ENCODE results near the gene PGC. TPM values are rescaled to one million over a fixed set of nuclear protein-coding genes. Genes with fewer than 3 reads are reported as not detected.
A peak's percentile ranks its signal among the peaks of the same experiment; 100 is the strongest.

PGC gene
- total and polyA plus RNA-seq, 9 of the 15 experiments (the other 6 are each of a cell fraction or from before 2014, with no cell fraction given): 0.17 to 0.40 TPM; not detected in 7

DNA sequence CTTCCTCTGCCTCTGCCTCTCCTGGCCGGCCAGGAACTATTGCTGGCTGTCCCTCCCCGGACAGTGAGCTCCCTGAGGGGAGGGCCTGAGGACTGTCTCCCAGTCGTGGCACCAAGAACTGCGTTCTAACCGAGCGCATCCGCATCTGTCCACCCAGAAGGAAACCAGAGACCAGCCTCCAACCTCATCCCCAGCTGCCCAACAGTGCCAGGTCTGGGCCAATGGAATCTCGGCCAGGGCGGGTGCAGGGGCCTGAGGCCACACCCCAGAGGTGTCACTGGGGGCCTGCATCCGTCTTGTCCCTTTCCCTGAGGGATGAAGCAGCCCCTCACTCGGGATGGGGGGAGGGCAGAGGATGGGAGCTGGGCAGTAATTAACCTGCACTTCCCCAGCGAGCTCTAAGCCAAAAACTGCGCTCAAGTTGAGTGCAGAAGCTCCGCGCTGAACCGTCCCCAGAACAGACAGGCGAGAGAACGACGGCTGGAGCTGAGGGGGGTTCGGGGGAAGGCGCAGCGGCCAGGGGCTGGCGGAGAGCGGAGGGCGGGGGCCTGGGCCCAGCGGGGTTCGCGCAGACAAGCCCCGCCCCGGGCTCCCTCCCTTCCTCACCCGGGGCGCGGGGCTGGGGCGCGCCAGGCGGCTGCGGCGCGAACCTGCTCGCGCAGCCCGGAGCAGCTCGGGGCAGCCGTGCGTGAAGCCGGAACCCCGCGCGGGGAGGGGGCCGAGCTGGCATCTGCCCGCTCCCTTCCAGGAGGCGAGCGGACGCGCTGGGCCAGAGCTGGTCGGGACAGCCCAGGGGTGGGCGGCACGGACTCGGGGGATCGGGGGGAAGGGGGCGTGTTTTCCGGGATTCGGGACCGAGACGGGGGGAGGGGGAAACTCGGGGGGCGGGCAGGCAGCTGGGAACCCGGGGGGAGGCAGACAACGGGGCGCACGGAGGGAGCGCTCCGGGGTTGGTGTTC, 13.2 kb downstream of the PGC start (continued):
- TF ChIP-seq ZBTB7A (IDR thresholded peaks at IDR 0.05; ENCODE audit: borderline replicate concordance, control insufficient read depth, low read depth, low read length) (peak; percentile 74; the same call in 1 of the 2 replicates), SETDB1 (IDR thresholded peaks at IDR 0.05; ENCODE audit: low read length) (no peak), NONO (IDR thresholded peaks at IDR 0.05; ENCODE audit: low read depth in 2 of 2, low read length in 1 of 2) (peak in 1 of 2 experiments; percentile 31; a peak in 1 of 4 replicates), SAP30 (IDR thresholded peaks at IDR 0.05; ENCODE audit: borderline replicate concordance, insufficient read depth, low read depth, low read length, poor library complexity, severe bottlenecking) (no peak), RBBP5 (IDR thresholded peaks at IDR 0.05; ENCODE audit: borderline replicate concordance, insufficient read depth, low read length, poor library complexity, severe bottlenecking) (peak; percentile 31), HMGN3 (IDR thresholded peaks at IDR 0.05; ENCODE audit: borderline replicate concordance, extremely low read depth, insufficient read length, low read depth, low read length) (peak; percentile 35), ZNF197 (CRISPR knock-in tag; IDR thresholded peaks at IDR 0.05; ENCODE audit: low read depth) (no peak), DDX20 (tag; IDR thresholded peaks at IDR 0.05; ENCODE audit: low read depth) (no peak), NRF1 (conservative IDR thresholded peaks at IDR 0.05 in 1 of 2, IDR thresholded peaks at IDR 0.05 in 1 of 2) (peak in 1 of 2 experiments; percentile 81; a peak in 2 of 4 replicates)
- TF ChIP-seq, protein P1, sequence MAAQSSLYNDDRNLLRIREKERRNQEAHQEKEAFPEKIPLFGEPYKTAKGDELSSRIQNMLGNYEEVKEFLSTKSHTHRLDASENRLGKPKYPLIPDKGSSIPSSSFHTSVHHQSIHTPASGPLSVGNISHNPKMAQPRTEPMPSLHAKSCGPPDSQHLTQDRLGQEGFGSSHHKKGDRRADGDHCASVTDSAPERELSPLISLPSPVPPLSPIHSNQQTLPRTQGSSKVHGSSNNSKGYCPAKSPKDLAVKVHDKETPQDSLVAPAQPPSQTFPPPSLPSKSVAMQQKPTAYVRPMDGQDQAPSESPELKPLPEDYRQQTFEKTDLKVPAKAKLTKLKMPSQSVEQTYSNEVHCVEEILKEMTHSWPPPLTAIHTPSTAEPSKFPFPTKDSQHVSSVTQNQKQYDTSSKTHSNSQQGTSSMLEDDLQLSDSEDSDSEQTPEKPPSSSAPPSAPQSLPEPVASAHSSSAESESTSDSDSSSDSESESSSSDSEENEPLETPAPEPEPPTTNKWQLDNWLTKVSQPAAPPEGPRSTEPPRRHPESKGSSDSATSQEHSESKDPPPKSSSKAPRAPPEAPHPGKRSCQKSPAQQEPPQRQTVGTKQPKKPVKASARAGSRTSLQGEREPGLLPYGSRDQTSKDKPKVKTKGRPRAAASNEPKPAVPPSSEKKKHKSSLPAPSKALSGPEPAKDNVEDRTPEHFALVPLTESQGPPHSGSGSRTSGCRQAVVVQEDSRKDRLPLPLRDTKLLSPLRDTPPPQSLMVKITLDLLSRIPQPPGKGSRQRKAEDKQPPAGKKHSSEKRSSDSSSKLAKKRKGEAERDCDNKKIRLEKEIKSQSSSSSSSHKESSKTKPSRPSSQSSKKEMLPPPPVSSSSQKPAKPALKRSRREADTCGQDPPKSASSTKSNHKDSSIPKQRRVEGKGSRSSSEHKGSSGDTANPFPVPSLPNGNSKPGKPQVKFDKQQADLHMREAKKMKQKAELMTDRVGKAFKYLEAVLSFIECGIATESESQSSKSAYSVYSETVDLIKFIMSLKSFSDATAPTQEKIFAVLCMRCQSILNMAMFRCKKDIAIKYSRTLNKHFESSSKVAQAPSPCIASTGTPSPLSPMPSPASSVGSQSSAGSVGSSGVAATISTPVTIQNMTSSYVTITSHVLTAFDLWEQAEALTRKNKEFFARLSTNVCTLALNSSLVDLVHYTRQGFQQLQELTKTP (IDR thresholded peaks at IDR 0.05; ENCODE audit: low read depth in 1 of 2, partially characterized antibody in 2 of 2): no peak
- TF ChIP-seq, protein P2, sequence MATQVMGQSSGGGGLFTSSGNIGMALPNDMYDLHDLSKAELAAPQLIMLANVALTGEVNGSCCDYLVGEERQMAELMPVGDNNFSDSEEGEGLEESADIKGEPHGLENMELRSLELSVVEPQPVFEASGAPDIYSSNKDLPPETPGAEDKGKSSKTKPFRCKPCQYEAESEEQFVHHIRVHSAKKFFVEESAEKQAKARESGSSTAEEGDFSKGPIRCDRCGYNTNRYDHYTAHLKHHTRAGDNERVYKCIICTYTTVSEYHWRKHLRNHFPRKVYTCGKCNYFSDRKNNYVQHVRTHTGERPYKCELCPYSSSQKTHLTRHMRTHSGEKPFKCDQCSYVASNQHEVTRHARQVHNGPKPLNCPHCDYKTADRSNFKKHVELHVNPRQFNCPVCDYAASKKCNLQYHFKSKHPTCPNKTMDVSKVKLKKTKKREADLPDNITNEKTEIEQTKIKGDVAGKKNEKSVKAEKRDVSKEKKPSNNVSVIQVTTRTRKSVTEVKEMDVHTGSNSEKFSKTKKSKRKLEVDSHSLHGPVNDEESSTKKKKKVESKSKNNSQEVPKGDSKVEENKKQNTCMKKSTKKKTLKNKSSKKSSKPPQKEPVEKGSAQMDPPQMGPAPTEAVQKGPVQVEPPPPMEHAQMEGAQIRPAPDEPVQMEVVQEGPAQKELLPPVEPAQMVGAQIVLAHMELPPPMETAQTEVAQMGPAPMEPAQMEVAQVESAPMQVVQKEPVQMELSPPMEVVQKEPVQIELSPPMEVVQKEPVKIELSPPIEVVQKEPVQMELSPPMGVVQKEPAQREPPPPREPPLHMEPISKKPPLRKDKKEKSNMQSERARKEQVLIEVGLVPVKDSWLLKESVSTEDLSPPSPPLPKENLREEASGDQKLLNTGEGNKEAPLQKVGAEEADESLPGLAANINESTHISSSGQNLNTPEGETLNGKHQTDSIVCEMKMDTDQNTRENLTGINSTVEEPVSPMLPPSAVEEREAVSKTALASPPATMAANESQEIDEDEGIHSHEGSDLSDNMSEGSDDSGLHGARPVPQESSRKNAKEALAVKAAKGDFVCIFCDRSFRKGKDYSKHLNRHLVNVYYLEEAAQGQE (IDR thresholded peaks at IDR 0.05; ENCODE audit: borderline replicate concordance): peak; percentile 95
- TF ChIP-seq, protein P2 (CRISPR knock-in tag; IDR thresholded peaks at IDR 0.05; ENCODE audit: low read depth): no peak
